ENCODE measurements around the gene AGBL1.

GRCh38 chr15:86846036-86846435, 766.4 kb downstream of the AGBL1 start:
- TF ChIP-seq CTCF (IDR thresholded peaks at IDR 0.05) = no peak
- no peak for TF ChIP-seq POLR2A (IDR thresholded peaks at IDR 0.05)

Data from right lobe of liver (tissue), 4 donors.